HG03521 (cell line): ENCODE results near the gene C6orf141.
"Not testable (repeated sequence)": the region's sequence is repeated elsewhere in the genome, so short reads cannot be mapped to it uniquely, and the experiment has no call there.

Experiments
- ATAC-seq: cut with Tn5 transposase; IDR thresholded peaks from one replicate; pipeline ENCODE4 v1.9.1; 2021; ENCODE audit warnings: mild to moderate bottlenecking, moderate library complexity; ENCODE audit not compliant: unreplicated experiment

C6orf141 gene

DNA sequence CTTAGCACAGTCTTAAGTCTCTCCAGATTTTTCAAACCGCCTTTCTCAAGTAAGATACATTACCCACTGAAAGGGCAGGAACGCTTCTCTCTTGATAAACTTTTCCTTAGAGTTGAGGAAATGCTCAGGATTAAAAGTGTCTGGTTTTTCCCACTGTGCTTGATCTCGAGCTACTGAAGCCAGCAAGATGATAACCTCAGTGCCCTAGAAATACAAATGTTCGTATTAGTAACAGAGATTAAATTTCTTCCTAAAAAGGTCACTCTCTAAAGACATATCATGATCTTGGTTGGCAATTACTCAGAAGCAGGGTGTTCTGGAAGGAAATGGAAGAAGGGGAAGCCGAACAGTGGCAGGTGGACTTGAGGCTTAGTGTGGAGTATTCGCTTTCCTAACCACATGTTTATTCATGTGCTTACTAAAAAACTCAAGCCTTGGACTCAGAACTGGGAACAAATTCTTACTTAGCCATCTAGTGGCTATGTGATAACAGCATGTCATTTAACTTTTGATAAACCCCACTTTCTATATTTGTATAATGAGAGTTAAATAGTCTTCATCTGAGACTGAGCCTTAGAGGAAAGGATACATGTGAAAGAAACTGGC is 20.1 kb downstream of the C6orf141 start:
- ATAC-seq = no peak

DNA sequence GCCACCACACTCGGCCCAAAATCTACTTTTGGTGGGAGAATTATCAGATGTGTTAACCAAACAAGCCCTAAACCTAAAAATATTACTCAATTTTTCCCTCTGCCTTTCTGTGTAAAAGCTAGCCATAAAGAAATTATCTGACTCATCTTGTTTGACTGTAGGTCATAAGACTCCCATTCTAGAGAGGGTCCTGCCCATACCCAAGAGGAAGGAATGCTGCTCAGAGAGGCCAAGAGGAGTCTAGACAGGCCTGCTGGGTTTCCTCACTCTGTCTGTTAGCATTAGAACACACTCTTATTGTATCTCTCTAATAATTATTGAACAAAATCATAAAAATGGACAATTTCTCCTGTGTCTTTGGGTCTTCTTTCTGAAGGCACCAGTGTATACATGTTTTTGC is 26.1 kb downstream of the C6orf141 start:
- ATAC-seq = no peak

DNA sequence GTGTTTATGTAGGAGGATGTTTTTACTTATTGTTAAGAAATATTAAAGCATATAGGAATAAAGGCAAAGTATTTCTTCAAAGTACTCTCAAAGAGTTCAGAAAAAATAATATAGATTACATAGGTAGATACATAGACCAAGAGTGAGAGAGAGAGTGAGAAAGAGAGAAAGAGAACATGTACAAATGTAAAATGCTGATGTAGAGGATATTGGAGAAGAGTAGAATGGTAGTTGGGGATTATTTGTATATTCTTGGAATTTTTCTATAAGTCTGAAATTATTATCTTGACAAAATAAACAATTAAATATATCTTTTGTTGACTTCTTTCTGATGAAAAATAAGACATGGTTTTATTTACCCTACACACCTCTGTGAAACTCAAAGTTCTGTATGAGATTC is 29.2 kb downstream of the C6orf141 start:
- no peak for ATAC-seq

DNA sequence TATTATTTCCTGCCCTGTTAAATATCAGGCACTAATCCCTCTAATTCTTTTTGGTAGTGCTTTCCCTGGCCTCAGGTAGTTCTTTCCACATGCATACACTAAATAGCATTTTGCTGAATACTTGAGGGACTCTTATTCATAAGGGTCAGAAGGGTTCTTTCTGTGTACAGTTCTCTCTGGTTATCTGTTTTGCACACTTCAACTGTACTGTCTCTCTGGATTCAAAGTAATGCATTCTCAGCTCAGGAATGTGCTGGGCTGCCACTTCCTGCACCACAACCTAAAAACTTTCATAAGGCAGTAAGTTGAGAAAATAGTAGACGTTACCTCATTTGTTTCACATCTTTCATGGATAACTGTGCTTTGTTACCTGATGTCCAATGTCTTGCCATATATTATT is 32.1 kb downstream of the C6orf141 start:
- ATAC-seq = no peak

DNA sequence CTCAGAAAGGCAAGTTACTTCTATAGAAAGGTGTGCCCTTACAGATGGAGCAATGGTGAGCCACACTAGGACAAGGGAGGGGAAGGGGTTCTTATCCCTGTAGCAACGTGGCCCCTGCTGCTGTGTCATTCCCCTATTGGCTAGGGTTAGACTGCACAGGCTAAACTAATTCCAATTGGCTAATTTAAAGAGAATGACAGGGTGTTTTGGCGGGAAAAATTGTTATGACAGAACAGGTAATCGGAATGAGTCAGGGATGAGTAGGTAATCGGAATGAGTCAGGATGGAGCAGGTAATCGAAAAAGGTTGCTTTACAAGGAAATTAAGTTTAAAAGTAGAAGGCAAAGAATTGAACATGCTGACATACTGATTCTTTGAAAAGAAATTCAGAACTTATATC is 36.8 kb downstream of the C6orf141 start:
- not testable (repeated sequence) for ATAC-seq
